HS-5 (cell line): ENCODE data around the gene SFTA2.

Experiments used
- DNase-seq: peaks from one replicate; pipeline ENCODE4 v3.0.0-alpha.2; 2012; ENCODE audit warnings: low read depth

The SFTA2 gene

DNA sequence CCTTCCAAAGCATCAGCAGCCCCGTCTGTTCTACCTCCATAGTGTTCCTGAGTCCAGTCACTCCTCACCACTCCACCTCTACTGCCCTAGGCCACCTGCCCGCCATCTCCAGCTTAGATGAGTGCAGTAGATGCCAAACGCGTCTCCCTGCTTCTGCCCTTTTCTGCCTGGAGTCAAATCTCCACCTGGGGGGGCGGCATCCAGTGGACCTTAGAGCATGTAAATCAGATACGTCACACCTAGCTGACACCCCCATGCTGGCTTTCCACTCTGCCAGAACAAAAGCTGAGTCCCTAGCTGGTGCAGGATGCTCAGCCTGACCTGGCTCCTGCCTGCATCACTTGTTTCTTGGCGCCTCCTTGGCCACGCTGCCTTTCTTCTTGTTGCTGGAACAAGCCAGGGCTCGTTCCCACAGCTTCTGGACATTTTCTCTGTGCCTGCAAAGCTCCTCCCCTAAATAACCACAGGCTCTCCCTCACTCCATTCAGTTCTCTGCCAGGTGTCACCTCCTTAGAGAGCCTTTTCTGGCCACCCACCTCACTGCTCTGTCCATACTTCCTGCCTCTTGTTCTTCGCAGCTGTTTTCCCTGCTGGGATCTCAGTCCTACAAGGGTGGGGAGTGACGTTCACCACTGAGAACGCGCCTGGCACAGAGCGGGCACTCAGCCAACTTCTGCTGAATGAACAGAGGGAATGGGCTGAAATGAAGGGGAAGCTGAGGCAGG, 41.9 kb downstream of the SFTA2 start:
- no peak for DNase-seq

DNA sequence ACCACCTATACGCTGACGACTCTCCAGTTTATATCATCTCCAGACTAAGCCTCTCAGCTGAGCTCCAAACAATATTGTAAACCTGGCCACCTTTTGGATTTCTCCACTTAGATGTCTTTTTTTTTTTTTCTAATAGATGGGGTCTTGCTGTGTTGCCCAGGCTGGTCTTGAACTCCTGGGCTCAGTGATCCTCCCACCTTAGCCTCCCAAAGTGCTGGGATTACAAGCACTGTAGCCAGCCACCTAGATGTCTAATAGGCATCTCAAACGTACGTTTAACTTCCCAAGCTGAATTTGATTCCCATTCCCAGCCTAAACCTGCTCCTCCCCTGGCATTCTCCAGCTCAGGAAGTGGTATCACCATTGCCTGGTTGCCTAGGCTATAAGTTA, 42.5 kb downstream of the SFTA2 start:
- DNase-seq = no peak

DNA sequence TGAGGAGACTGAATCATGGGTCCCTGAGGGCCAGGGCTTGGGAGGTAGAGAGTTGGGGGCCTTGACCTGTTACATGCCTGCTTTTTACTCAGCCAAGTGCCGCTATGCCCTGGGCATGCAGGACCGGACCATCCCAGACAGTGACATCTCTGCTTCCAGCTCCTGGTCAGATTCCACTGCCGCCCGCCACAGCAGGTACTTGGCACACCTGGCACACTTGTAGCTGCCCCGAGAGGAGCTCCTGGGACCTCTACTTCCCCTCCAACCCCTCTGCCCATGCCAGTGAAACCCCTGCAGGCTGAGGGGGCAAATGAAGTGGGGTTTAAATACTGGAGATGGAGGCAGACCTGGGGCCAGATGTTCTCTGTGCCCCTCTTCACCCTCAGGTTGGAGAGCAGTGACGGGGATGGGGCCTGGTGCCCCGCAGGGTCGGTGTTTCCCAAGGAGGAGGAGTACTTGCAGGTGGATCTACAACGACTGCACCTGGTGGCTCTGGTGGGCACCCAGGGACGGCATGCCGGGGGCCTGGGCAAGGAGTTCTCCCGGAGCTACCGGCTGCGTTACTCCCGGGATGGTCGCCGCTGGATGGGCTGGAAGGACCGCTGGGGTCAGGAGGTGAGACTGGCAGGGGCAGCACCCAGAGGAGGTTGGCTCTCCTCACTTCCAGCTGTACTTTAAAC, 43.0 kb downstream of the SFTA2 start:
- no peak for DNase-seq

DNA sequence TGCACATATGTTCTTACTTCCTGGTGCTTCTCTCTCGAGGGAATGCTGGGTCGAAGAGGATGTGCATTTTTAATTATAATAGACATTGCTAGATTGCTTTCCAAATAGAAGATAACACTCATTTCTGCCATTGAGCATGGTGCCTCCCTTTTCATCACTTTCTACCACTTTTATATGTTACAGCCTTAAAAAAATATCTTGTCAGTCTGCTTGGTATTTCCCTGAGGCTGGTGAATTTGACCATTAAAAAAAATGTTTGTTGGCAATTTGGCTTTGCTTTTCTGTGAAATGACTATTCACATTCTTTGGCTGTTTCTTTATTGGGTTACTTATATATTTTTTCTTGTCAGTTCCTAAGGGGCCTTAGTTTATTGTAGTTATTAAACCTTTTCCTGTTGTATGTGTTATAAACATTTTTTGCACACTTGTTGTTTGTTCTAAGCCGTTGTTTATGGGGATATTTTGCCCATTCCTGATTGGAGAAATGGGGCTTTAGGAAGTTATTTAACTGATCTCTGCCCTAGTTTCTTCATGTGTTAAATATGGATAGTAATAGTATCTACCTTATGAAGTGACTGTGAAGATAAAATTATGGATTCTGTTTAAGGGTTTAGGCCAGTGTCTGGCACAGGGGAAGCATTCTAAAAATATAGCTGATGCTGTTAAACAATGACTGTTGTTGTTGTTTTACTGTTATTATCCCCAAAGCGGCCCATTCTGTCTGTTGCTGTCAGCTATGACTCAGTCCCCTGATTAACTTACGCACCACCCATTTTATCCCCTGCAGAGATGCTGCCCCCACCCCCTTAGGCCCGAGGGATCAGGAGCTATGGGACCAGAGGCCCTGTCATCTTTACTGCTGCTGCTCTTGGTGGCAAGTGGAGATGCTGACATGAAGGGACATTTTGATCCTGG, 43.8 kb downstream of the SFTA2 start:
- DNase-seq = no peak

DNA sequence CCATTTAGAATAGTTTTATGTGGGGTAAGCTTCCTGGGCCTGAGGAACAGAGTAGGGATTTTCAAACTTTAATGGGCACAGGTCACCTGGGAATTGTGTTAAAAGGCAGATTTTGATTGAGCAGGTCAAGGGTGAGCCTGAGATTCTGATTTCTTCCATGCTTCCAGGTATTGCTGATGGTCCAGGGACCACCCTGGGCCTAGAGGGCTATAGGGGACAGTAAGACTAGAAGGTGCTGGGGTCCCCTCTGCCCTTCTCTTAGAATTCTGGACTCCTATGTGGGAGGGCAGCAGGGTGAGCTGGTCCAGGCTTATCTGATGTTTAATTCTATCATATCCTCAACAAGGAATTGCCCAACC, 45.1 kb downstream of the SFTA2 start:
- DNase-seq = no peak

DNA sequence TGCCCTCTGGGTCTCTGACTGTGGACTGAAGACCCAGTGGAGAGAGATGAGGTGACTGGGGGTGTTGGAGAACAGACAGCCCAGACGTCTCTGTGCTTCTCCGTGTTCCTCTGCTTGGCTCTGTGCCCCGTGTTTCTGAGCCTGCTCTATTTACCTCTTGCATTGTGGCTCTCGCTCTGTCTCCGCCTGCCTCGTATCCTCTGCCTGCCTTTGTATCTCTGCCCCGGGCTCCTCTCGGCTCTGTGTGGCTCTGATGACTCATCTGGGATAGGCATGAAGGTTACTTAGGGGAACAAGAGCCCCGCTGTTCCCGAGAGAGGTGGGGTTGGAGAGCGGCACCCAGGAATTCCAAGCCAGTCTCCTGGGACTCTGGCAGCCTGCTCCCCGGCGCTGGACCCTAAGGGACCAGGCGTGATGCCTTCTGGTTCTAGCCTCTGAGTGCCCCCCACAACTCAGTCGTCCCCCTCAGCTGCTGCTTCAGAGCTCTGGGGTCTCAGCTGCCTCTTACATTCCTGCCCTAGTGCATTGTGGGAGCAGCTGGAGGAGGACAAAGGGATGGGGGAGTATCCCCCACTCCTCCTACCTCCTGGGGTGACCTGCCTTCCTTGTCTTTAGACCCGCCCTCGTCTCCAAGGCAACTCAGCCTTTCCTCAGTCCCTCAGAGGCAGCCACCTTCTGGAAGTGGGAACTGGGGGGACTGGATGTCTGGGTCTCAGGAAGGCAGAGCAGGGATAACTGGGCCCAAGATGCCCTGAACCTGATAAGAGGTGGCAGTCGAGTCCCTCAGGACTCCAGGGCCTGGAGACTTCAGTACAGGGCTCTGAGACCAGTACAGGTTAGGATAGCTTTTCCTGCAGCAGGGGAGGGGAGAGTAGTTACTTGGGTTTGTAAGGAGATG, 45.7 kb downstream of the SFTA2 start:
- peak; percentile 53 for DNase-seq

DNA sequence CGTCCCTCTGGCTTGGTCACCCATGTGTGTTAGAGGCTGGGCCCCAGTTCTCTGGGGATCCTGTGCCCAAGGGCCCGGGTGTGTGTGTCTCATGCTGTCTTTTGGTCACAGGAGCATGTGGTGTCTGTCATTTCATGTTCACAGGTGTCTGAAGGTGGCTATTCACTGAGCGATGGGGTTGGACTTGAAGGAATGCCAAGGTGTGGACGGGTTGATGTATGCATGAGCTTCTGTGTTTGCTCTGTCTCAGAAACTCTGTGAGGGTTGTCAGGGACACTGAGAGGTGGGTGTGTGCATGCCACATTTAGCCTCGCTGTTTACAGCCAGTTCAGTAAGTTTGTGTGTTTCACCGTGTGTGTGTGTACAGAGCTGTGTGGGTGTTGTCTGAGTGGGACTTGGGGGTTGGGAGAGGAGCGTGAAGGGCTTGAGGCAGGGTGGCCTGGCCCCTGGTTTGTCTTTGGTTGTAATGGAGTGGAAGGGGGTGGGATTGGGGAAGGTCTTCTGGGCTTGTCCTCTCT, 46.4 kb downstream of the SFTA2 start:
- DNase-seq = no peak

DNA sequence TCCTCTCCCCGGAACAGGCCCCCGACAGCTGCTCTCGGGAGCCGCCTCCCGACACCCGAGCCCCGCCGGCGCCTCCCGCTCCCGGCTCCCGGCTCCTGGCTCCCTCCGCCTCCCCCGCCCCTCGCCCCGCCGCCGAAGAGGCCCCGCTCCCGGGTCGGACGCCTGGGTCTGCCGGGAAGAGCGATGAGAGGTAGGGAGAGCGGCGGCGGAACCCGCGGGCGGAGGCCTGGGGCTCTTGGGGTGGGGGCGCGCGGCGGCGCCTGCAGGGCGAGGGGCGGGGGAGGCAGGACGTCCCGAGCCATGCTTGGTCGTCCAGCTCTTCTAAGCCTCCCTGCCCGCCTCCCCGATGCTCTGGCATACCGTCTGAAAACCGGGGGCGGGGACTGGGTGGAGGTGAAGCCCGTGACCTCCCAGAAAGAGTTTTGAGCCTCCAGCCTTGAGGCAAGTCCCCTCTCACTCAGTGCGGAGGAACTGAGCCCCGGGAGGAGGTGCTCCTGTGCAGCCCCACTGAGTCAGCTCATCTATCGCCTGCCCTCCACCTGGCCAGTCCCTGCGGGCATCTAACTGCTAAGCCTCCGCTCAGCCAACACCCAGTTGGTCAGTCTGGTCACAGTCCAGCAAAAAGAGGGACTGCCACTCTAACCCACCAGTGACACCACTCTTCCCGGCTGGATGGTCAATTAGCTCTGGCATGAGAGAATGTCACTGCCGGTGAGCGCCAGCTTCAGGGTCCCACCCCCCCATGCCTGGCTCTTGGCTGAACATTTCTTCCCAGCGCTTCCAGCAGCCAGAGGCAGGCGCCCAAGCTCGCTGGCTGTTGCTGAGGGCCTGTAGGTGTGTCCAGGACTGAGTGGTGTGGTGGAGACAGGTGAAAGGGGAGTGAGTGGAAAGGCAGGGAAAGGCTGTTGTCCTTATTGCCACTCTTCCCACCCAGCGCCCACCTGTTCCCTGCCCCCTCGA, 47.2 kb downstream of the SFTA2 start:
- no peak for DNase-seq

DNA sequence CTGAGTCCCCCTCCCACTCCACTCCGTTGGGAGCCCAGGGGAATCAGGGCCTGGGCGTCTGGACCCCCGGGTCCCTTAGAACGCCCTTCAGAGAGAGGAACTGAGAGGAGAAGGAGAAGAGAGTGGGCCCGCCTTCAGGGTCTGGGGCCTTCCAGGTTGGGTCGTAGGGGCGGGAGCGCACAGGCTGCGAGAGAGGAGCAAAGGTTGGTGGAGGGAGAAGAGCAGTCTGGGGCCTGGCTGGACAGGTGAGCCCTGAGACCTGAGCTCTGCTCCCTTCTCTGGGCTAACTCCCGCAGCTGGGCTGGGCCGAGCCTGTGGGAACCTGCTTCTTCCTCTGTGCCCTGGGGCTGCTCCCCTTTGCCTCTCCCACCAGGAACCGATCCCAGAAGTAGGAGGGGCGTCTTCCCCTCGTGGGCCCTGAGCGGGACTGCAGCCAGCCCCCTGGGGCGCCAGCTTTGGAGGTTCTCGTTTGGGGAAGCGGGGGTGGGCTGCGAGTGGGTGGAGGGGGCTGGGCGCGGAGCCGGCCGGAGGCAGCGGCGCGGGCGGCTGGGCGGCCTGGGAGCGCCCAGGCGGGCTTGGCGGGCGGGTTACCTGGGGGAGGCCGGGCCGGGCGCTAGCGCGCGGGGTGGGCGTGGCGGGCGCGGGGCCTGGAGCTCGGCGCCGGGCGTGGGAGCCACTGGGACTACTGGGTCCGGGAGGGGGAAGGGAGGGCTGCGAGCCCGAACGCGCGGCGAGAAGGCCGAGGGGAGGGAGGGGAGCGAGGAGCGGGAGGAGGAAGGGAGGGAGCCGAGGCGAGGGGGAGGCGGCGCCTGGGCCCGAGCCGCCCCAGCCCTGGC, 48.1 kb downstream of the SFTA2 start, which contains the start of gene DDR1:
DDR1 (plus strand) TSS at position 835 of the 836 bp plus-strand sequence. CDS start 4,211 bp downstream, outside the sequence.
- no peak for DNase-seq

DNA sequence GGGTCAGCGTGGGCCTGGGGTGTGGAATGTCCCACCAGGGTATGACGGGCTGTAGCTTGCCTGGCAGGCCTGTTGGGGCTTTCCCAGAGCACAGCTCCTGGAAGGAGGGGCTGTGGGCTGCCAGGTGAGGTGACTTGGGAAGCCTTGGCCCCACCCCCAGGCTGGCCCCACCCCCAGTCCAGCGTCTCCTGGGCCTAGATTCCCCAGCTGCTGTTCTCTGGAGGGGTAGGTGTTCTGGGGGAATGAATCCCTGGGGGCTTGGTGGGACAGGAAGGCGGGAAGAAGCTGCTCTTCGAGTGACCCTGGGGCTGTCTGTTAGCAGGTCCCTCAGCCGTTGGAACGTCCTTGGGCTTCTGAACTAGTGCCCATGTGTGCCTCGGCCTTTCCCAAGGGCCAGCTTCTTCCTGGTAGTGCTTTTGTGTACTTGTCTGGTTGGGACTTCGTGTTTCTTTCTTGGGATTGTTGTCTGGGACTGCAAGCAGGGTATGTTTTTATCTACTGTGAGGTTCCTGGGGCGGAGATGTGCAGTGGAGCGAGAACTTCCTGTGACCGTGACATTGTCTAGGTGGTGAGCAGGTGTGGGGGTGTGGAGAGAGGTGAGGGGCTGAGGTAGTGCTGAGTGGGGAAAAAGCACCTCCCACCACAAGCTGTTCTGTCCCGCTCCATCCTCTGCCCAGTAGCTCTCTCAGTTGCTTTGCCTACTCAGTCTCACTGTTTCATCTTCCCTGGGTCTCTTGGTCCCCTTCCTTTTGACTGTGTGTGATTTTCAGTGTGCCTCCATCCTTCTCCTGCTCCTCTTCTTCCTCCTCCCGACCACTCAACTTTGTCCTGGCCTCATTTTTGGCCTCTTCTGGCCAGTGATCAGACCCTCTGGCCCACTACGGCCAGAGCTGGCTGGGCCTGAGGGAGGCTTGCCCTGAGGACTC, 48.9 kb downstream of the SFTA2 start:
- no peak for DNase-seq

DNA sequence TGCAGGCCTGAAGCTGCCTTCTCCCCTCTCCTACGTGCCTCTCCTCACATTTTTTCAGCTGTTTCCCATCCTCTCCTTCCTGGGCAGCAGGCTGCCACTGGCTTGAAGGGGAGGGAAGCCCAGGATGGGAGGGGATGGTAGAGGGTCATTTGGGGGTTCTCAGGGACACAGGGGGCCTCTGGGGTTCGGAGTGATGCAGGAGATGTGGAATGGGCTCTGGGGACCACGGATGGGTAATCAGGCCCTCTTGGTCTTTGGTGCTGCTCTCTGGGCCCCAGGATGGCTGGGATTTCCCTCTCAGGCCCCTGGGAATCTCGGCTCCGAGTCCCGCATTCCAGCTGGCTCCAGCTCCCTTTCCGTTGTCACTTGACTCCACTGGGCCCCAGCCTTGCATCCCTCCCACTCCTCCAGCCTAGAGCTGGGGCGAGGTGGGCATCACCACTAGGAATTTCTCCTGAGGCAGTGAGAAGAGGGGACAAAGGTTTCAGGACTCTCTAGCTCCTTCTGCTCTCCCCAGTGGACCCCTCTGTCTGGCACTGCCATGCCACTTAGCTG, 49.7 kb downstream of the SFTA2 start:
- no peak for DNase-seq

DNA sequence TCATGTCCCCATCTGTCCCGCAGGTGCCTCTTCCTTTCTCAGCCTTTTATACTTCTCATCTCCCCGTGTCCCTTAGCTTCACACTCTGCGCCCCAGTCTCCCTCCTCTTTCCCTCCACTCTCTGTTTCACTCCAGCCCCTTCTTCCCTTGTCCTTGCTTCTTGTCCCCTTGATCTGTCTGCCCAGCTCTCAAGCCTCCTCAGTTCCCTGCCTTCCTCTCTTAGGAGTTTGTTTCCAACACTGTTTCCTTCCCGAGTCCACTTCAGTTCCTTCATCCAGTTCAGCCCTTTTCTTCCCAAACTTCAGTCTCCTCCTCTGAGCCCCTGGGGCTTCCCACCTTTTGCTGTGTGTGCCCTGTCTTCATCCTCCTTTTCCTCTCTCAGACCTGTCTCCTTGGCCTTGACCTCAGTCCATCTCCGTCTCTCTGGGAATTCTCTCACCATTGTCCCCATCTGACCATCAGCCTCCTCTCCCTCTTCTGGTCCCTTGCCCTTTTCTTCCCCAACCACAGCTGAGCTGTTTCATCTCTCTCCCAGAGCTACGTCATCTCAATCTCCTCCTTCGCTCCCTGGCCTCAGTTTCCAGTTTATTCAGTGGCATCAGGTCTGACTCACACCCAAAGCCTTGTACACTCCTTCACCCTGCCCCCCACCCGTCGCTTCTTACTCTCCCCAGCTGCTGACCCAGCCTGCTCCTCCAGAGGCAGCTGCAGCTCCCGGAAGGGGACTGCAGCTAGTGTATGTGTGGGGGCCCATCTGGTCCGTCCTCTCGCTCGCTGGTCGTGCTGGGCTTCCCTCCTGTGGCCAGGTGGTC, 50.4 kb downstream of the SFTA2 start:
- no peak for DNase-seq
